ENCODE results near the gene CCDC142. TPM values are rescaled to one million over a fixed set of nuclear protein-coding genes. Genes with fewer than 3 reads are reported as not detected.

CCDC142 gene
- total RNA-seq, 2 donors from 2014 or later = 28.0 to 28.3 TPM

- Histone ChIP-seq H3K36me3 (no peaks in the 10 kb centered on the region), H3K4me1 (replicated peaks) (peaks cover 11% of the 10 kb centered on the region), H3K27ac (no peak overlapping the region), H3K27me3 (replicated peaks; ENCODE audit: insufficient read depth) (peaks cover 44% of the 10 kb centered on the region), H3K4me3 (no peak overlapping the region), H3K9me3 (no peaks in the 10 kb centered on the region)
- TF ChIP-seq POLR2A (IDR thresholded peaks at IDR 0.05) = no peak
- no peak for TF ChIP-seq POLR2AphosphoS5 (IDR thresholded peaks at IDR 0.05)
- no peak for TF ChIP-seq CTCF (IDR thresholded peaks at IDR 0.05)
- WGBS = 67% methylated on average over 13 of the region's 13 CpGs
- DNase-seq (ENCODE audit: low spot score) = no peak
- intact Hi-C loops (cut with DNase I) = no loop called here
These were observed 33.9 kb upstream of the CCDC142 start for GRCh38 chr2:74516650-74517049.

DNA sequence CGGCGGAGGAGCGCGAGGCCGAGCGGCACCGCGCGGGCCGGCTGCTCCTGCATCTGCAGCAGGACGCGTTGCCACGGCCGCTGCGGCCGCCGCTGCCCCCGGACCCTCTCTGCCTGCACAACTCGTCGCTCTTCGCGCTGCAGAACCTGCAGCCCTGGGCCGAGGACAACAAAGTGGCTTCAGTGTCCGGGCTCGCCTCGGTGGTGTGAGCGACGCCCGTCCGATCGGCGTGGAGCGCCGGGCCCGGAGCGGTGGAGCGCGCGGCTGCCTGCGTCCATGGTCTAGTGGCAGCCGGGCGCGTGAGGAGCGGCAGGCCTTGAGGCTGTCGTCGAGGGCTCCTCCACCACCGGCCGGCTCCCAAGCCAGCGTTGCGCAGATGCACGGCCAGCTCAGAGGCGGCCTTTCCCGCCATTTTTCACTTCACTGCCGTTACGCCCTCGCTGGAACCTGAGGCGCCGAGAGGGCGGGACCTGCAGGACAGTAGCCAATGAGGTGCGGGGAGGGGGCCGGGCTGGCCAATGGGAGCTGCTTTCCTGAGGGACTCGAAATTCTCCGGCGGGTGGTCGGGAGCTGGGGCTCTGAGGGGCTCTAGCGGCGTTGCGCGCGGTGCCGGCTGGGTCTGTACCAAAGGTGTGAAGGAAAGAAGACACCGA is 33.3 kb upstream of the CCDC142 start:
- 3% methylated on average over 64 of the region's 72 CpGs for WGBS
- Histone ChIP-seq H3K36me3 (no peaks in the 10 kb centered on the region), H3K4me1 (replicated peaks) (peaks cover 11% of the 10 kb centered on the region), H3K4me3 (peak overlapping the region in 1 of 2 donors; percentile 15), H3K27me3 (replicated peaks; ENCODE audit: insufficient read depth) (peaks cover 47% of the 10 kb centered on the region), H3K27ac (no peak overlapping the region), H3K9me3 (no peaks in the 10 kb centered on the region)
- no peak for TF ChIP-seq POLR2A (IDR thresholded peaks at IDR 0.05)
- TF ChIP-seq CTCF (IDR thresholded peaks at IDR 0.05) = no peak
- peak; percentile 9 for TF ChIP-seq POLR2AphosphoS5 (IDR thresholded peaks at IDR 0.05)
- DNase-seq (ENCODE audit: low spot score) = no peak
- intact Hi-C loops (cut with DNase I) = no loop called here

DNA sequence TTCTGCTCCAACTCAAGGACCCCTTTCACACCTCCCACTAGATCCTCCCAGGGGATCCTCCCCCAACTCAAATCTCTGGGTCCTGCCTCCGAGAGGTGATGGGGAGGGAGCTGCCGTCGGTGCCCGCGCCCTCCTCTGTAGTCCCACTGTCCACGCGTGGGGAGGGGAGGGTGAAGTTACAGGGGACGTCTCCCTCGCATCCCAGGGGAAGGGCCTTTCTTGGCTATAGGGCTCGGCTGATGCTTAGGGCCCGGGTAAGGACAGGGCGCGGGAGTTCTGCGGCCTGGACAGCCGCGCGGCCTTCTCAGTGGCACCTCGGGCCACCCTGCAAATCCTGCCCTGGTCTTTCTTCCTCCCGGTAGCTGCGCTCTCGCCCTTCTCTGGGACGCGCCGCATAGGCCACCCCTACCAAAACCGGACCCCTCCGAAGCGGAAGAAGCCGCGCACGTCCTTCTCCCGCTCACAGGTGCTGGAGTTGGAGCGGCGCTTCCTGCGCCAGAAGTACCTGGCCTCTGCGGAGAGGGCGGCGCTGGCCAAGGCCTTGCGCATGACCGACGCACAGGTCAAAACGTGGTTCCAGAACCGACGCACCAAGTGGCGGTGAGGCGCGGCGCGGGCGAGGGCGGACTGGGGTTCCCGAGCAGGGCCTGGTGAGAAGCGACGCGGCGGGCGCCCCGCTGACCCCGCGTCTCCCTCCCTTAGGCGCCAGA is 32.6 kb upstream of the CCDC142 start:
- no peak for TF ChIP-seq POLR2A (IDR thresholded peaks at IDR 0.05)
- TF ChIP-seq CTCF (IDR thresholded peaks at IDR 0.05) = no peak
- TF ChIP-seq POLR2AphosphoS5 (IDR thresholded peaks at IDR 0.05) = no peak
- Histone ChIP-seq H3K4me3 (peak overlapping the region in 1 of 2 donors; percentile 15), H3K4me1 (replicated peaks) (peaks cover 11% of the 10 kb centered on the region), H3K36me3 (no peaks in the 10 kb centered on the region), H3K27ac (no peak overlapping the region), H3K9me3 (no peaks in the 10 kb centered on the region), H3K27me3 (replicated peaks; ENCODE audit: insufficient read depth) (peaks cover 47% of the 10 kb centered on the region)
- WGBS = 5% methylated on average over 49 of the region's 60 CpGs
- intact Hi-C loops (cut with DNase I) = no loop called here
- no peak for DNase-seq (ENCODE audit: low spot score)

- intact Hi-C loops (cut with DNase I) = no loop called here
- Histone ChIP-seq H3K27ac (no peak within 1 kb of the TSS), H3K36me3 (no peaks in the 10 kb centered on the region), H3K4me3 (no peak within 1 kb of the TSS), H3K27me3 (replicated peaks; ENCODE audit: insufficient read depth) (peaks cover 44% of the 10 kb centered on the region), H3K9me3 (no peaks in the 10 kb centered on the region), H3K4me1 (replicated peaks) (peaks cover 11% of the 10 kb centered on the region)
- WGBS = 4% methylated on average over 42 of the region's 82 CpGs
- no peak for DNase-seq (ENCODE audit: low spot score)
- TF ChIP-seq POLR2A (IDR thresholded peaks at IDR 0.05) (no peak), CTCF (IDR thresholded peaks at IDR 0.05) (no peak), POLR2AphosphoS5 (IDR thresholded peaks at IDR 0.05) (no peak)
These were observed 31.8 kb upstream of the CCDC142 start, which contains the start of gene TLX2 for GRCh38 chr2:74514368-74515270. TLX2 (plus strand) TSS chr2:74514450; CDS start chr2:74514807, 357 bp downstream.

All from prostate gland (tissue), 2 donors.